ENCODE data around the gene IL17RA. TPM values are rescaled to one million over a fixed set of nuclear protein-coding genes. Genes with fewer than 3 reads are reported as not detected.

Gene IL17RA
- total and polyA plus RNA-seq, 4 donors: 3.1 to 9.0 (median 4.4) TPM

GRCh38 chr22:17152340-17152739 is 67.5 kb downstream of the IL17RA start:
- peaks cover 22 to 40% (median 26%) of the 10 kb centered on the region in 4 donors for H3K4me1 ChIP-seq (ENCODE audit: control insufficient read depth in 4 of 4, insufficient read depth in 4 of 4, low read length in 3 of 4)
- TF ChIP-seq JUND (IDR thresholded peaks at IDR 0.05): peak in 1 of 2 donors; percentile 88
- TF ChIP-seq REST (IDR thresholded peaks at IDR 0.05): peak; percentile 92
- no peak for TF ChIP-seq EGR1 (IDR thresholded peaks at IDR 0.05; ENCODE audit: low read depth in 2 of 2)
- TF ChIP-seq RXRA (IDR thresholded peaks at IDR 0.05): peak; percentile 43 to 87
- peak; percentile 21 to 69 for TF ChIP-seq HNF4A (conservative IDR thresholded peaks at IDR 0.05)
- no peak overlapping the region for H3K4me3 ChIP-seq (ENCODE audit: low read depth in 1 of 3, low read length in 3 of 3)
- H3K27me3 ChIP-seq (ENCODE audit: control insufficient read depth in 4 of 4, insufficient read depth in 4 of 4, low read length in 3 of 4): no peaks in the 10 kb centered on the region
- H3K36me3 ChIP-seq (ENCODE audit: control insufficient read depth in 4 of 4, insufficient read depth in 3 of 4, low read depth in 1 of 4, low read length in 3 of 4): peaks cover 0 to 4% (median 2%) of the 10 kb centered on the region in 4 donors
- H3K9ac ChIP-seq (ENCODE audit: low read depth in 1 of 2, low read length in 2 of 2): no peak overlapping the region
- no peaks in the 10 kb centered on the region for H3K9me3 ChIP-seq (ENCODE audit: control insufficient read depth in 4 of 4, low read length in 3 of 4)
- no peak for DNase-seq (ENCODE audit: low spot score)
- 55% methylated on average over 6 of the region's 6 CpGs for WGBS
- peak overlapping the region; percentile 10 to 23 for H3K27ac ChIP-seq (ENCODE audit: low read depth in 1 of 2, low read length in 2 of 2)

- no peak overlapping the region for H3K9ac ChIP-seq (ENCODE audit: low read depth in 1 of 2, low read length in 2 of 2)
- H3K9me3 ChIP-seq (ENCODE audit: control insufficient read depth in 4 of 4, low read length in 3 of 4): no peaks in the 10 kb centered on the region
- no peak overlapping the region for H3K27ac ChIP-seq (ENCODE audit: low read depth in 1 of 2, low read length in 2 of 2)
- H3K4me3 ChIP-seq (ENCODE audit: low read depth in 1 of 3, low read length in 3 of 3): no peak overlapping the region
- DNase-seq (ENCODE audit: low spot score): no peak
- peaks cover 0 to 2% (median 0%) of the 10 kb centered on the region in 4 donors for H3K36me3 ChIP-seq (ENCODE audit: control insufficient read depth in 4 of 4, insufficient read depth in 3 of 4, low read depth in 1 of 4, low read length in 3 of 4)
- H3K27me3 ChIP-seq (ENCODE audit: control insufficient read depth in 4 of 4, insufficient read depth in 4 of 4, low read length in 3 of 4): no peaks in the 10 kb centered on the region
- peaks cover 25 to 47% (median 32%) of the 10 kb centered on the region in 4 donors for H3K4me1 ChIP-seq (ENCODE audit: control insufficient read depth in 4 of 4, insufficient read depth in 4 of 4, low read length in 3 of 4)
- TF ChIP-seq REST (IDR thresholded peaks at IDR 0.05) (no peak), ZBTB33 (IDR thresholded peaks at IDR 0.05) (no peak), JUND (IDR thresholded peaks at IDR 0.05) (no peak), CTCF (IDR thresholded peaks at IDR 0.05; ENCODE audit: low read depth, low read length, missing input control) (no peak), GABPA (IDR thresholded peaks at IDR 0.05 in 1 of 2, conservative IDR thresholded peaks at IDR 0.05 in 1 of 2) (no peak), MAX (IDR thresholded peaks at IDR 0.05) (no peak), SP1 (IDR thresholded peaks at IDR 0.05) (no peak), YY1 (IDR thresholded peaks at IDR 0.05) (no peak), HNF4A (conservative IDR thresholded peaks at IDR 0.05) (no peak), RAD21 (IDR thresholded peaks at IDR 0.05) (no peak), ATF3 (IDR thresholded peaks at IDR 0.05) (no peak), NR2F2 (IDR thresholded peaks at IDR 0.05) (no peak), RXRA (IDR thresholded peaks at IDR 0.05) (no peak), FOXA1 (IDR thresholded peaks at IDR 0.05) (no peak), HNF4G (IDR thresholded peaks at IDR 0.05) (no peak)
- 51% methylated on average over 3 of the region's 3 CpGs for WGBS
These were observed 68.2 kb downstream of the IL17RA start for GRCh38 chr22:17152971-17153370.
